ENCODE measurements around the gene OTUD3.
"Not testable (repeated sequence)": the region's sequence is repeated elsewhere in the genome, so short reads cannot be mapped to it uniquely, and the experiment has no call there.

Gene OTUD3, protein sequence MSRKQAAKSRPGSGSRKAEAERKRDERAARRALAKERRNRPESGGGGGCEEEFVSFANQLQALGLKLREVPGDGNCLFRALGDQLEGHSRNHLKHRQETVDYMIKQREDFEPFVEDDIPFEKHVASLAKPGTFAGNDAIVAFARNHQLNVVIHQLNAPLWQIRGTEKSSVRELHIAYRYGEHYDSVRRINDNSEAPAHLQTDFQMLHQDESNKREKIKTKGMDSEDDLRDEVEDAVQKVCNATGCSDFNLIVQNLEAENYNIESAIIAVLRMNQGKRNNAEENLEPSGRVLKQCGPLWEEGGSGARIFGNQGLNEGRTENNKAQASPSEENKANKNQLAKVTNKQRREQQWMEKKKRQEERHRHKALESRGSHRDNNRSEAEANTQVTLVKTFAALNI

DNA sequence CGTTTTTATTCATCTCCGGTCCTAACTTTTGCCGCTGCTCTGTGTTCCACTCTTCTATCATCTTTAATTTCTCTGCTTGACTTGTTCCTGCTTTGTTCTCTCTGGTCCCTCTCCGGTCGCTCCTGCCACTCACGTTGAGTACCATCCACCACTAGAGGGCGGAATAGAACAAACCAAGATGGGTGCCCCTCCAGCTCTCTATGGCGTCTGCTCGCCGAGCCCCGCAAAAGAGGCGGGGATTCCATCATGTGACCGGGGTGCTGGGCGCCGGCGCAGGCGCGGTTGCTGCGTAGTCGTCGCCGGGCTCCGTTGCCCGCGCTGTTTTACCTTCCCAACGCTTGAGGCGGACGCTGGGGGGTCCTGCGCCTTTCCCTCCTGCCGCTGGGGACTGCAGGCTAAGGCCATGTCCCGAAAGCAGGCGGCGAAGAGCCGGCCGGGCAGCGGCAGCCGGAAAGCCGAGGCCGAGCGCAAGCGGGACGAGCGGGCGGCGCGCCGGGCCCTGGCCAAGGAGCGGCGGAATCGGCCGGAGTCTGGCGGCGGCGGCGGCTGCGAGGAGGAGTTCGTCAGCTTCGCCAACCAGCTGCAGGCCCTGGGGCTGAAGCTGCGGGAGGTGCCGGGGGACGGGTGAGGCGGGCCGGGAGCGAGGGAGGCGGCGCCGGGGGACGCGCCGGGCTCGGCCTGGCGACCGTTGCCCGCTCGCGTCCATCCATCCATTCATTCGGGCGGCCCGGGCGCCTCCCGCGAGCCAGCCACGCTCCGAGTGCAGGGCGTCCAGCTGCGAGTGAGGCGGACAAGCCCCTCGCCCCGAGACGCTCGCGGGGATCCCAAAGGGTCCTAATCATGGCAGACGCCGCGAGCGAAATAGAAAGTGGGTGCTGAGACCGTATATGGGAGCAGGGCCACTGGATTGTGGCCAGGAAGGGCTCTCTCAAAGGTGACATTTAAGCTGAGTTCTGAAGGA, at the start of gene OTUD3:
TSS of gene OTUD3 (plus strand) at position 285 of the 961 bp plus-strand sequence. CDS start at position 404, 119 bp downstream.
- peak; percentile 98 for DNase-seq

DNA sequence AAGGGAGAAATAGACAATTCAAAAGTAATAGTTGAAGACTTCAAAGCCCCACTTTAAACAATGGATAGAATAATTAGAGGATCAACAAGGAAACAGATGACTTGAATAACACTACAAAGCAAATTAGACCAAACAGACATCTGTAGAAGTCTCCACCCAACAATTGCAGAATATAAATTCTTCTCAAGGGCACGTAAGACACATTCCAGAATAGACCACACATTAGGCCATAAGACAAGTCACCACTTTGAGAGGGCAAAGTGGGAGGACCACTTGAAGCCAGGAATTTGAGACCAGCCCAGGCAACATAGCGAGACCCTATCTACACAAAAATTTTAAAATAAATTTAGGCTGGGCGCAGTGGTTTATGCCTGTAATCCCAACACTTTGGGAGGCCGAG, 46.6 kb upstream of the OTUD3 start:
- DNase-seq = no peak

- DNase-seq = no peak
These were observed 44.3 kb upstream of the OTUD3 start for GRCh38 chr1:19837866-19838265.

DNA sequence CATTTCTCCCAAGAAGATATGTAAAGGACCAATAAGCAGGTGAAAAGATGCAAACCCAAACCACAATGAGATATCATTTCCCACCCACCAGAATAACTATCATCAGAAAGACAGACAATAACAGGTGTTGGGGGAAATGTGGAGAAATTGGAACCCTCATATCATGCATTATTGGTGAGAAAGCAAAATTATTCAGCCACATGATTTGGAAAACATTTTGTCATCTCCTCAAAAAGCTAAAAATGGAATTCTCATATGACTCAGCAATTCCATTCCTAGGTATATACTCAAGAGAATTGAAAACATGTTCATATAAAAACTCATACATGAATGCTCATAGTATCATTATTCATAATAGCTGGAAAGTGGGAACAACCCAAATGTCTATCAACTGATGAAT, 42.0 kb upstream of the OTUD3 start:
- no peak for DNase-seq

GRCh38 chr1:19844731-19845495, 37.3 kb upstream of the OTUD3 start:
- DNase-seq = no peak

DNA sequence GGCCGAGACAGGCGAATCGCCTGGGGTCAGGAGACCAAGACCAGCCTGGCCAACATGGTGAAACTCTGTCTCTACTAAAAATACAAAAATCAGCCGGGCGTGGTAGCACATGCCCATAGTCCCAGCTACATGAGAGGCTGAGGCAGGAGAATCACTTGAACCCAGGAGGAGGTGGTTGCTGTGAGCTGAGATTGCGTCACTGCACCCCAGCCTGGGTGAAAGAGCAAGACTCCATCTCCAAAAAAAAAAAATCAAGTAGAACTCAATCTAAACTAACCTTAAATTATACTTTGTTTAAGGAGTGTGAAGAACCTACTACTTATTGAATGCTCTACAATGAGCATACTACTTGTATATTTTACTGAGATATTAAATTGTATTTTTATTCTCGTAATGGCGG, 36.6 kb upstream of the OTUD3 start:
- DNase-seq = no peak

GRCh38 chr1:19846338-19846737, 35.9 kb upstream of the OTUD3 start:
- DNase-seq = no peak

DNA sequence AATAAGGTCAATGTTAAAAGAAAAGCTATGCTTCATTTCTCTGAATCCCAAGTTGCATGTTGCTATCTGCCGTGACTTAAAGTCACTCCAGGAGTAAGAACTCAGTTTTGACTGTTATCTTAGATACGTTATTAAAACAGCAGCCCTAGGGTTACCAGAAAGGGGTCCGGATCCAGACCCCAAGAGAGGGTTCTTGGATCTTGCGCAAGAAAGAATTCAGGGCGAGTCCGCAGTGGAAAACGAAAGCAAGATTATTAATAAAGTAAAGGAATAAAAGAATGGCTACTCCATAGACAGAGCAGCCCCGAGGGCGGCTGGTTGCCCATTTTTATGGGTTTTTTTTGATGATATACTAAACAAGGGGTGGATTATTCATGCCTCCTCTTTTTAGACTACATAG, 34.9 kb upstream of the OTUD3 start:
- not testable (repeated sequence) for DNase-seq

- not testable (repeated sequence) for DNase-seq
These were observed 32.9 kb upstream of the OTUD3 start for GRCh38 chr1:19849307-19849706.

DNA sequence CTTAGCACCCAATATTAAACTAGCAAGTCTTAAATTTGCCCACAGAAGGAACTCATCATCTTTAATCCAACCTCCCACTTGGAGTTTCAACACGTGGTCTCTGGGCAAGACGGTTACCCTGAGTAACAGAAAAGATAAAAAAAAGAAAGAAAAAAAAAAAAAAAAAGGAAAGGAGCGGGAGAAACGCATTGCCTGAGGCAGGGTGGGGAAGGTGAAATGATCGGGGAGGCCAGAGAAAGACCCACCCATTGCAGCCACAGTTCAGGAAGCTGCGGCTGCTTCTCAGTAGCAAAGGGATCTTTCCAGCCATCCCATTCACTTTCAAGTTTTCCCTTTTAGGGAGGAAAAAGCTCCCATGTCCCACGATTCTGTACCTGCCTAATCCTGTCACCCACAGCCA, 32.0 kb upstream of the OTUD3 start:
- no peak for DNase-seq

DNA sequence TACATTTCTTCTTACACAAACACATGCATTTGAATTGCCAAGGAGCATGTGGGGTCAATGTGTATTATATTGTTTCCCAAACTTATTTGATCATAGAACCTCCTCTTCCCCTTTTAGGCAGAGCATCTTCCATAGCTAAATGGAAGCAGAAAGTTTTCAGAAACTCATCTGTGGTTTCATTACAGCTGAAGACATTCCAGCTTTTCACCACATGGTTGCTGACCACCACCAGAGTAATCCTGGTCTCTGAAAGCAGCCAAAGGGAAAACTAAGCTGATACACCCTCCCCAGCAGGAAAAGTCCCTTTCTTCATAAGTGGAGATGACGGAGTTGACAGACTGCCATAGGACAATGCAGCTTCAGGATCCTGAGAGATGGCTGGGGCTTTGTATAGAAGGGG, 30.2 kb upstream of the OTUD3 start:
- DNase-seq = no peak

DNA sequence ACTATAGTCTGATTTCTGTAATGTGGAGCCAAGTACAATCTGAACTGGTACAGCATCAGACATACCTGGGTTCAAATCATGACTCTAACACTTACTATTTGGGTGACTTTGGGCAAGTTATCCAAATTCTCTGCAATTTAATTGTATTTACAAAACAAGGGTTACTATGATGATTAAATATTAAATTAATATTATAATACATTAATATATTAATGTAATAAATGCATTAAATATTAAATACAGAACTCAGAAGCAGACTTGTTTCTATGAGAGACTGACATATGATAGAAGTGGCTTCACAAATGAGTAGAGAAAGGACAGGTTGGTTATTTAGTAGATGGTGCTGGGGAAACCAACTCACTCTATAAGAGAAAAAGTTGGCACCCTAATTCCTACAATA, 27.3 kb upstream of the OTUD3 start:
- DNase-seq = no peak

DNA sequence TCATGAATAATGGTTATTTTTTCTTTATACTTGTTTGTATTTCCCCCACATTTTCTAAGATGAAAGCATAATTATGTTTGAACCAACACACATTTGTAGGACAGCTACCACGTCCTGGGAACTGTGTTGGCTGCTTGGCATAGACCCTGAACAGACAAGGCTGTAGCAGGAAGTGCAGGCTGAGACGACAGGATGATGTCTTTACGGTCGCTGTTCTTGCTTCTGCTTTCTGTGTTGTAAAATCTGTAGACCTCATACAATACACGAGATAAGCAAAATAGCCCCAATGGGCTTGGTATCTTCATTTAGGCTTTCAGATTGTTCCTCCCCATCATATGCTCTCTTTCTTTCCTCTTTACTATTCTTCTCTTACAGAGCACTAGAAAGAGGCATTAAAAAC, 23.3 kb upstream of the OTUD3 start:
- DNase-seq = no peak

GRCh38 chr1:19859876-19860275, 22.3 kb upstream of the OTUD3 start:
- no peak for DNase-seq

DNA sequence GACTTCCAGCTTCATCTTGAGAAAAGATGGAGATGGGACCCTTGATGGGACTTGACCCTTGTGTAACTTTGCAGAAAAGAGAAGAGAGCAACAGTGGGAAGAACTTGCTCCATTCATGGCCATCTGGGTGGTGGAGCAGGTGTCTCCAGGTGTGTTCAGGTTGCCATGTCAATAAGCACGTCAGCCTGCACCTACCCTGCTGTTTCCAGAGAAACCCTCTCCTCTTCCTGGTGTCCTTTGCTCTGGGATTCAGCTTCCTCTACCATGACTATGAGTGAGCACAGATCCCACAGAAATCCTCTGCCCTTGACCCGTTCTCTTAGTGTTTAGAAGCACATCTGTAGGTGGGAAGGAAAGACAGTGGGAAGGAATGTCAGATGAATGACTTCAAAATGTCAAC, 21.8 kb upstream of the OTUD3 start:
- no peak for DNase-seq

DNA sequence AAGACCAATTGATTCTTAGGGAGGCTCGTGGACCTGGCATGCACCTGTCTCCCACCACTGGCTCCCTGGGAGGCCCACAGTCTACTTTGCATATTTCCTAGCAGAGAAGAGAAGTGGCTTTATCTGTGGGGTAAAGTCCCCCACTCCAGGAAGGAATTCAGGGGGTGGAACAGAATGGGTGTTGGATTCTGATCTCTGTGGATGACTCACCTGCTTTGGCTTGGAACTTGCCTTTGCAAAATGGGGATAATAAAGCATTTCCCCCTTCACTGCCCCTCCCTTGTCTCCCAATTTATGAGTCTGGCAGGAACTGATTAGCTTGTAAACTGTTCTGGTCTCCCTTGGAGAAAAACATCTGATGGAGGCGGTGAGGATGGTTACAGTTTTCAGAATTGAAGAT, 21.2 kb upstream of the OTUD3 start:
- DNase-seq = no peak

- DNase-seq = no peak
These were observed 20.2 kb upstream of the OTUD3 start for GRCh38 chr1:19861842-19862530.

DNA sequence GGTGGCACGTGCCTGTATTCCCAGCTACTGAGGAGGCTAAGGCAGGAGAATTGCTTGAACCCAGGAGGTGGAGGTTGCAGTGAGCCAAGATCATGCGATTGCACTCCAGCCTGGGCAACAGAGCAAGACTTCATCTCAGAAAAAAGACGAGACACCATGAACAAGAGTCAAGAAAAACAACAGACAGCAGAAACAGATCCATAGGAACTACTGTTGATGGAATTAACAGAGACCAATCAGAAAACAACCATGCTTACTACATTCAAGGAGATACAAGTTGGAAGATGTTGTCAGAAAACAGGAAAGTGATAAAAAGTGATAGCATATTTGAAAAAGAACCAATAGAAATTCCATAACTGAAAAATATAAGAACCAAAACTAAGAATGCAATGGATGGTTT, 19.3 kb upstream of the OTUD3 start:
- no peak for DNase-seq

- DNase-seq = no peak
These were observed 17.5 kb upstream of the OTUD3 start for GRCh38 chr1:19864570-19865160.

DNA sequence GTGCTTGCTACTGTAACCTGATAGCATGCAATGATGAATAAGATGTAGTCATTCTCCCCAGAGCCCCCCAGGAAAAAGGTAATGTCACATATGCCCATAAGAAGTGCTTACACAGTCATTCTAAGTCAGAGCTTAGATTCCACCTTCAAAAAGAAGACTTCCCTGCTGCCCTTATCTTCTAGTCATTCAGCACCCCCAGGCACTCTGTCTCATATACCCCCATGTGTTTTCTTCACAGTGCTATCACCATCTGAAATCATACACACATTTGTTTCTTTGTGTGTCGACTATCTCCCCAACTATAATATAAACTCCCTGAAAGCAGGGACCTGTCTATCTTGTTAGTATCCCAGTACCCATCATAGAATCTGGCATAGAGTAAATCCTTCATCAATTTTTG, 16.2 kb upstream of the OTUD3 start:
- no peak for DNase-seq

- no peak for DNase-seq
These were observed 15.4 kb upstream of the OTUD3 start for GRCh38 chr1:19866758-19867157.

- not testable (repeated sequence) for DNase-seq
These were observed 13.6 kb upstream of the OTUD3 start for GRCh38 chr1:19868575-19868974.

Measured in DMS79 treated with DMSO at 0.1 percent for 48 hours (cell line).